GM19351 (cell line): ENCODE data around the gene ZNRD2.
A peak's percentile ranks its signal among the peaks of the same experiment; 100 is the strongest.

Source experiments
- ATAC-seq: cut with Tn5 transposase; IDR thresholded peaks from one replicate; pipeline ENCODE4 v1.9.1; 2021; ENCODE audit warnings: mild to moderate bottlenecking, moderate library complexity; ENCODE audit not compliant: unreplicated experiment

The ZNRD2 gene

DNA sequence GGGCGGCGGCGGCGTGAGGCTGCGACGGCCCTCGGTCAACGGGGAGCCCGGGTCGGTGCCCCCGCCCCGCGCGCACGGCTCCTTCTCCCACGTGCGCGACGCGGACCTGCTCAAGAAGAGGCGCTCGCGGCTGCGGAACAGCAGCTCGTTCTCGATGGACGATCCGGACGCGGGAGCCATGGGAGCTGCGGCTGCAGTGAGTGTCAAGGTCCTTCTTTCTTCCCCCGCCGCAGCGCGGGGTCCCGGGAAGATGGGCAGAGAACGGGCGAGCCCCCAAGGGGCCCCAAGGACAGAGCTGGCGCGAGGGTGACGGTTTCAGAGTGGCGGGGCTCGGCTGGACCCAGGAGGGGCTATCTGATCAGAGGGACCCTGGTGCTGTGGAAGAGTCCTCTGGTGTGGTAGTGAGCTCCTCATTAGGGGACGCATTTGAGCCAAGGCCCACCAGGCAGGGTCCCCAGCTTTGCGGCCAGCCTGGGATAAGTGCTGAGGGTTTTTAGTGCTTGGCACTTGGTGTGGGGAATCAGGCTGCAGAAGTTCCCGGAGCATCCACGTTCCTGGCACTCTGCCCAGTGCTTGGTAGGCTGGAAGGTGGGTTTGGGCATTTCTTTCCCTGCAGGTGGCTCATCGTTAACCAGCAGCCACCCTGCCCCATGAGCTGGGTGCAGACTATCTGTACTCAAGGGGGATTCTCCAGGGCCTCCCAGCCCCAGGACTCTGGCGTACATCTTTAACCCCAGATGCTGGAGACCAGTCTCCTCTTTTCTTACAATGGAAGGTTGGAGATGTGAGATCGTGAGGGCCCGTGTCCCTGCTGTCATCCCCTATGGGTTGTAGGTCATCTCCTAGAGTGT, 15.3 kb downstream of the ZNRD2 start:
- no peak for ATAC-seq

DNA sequence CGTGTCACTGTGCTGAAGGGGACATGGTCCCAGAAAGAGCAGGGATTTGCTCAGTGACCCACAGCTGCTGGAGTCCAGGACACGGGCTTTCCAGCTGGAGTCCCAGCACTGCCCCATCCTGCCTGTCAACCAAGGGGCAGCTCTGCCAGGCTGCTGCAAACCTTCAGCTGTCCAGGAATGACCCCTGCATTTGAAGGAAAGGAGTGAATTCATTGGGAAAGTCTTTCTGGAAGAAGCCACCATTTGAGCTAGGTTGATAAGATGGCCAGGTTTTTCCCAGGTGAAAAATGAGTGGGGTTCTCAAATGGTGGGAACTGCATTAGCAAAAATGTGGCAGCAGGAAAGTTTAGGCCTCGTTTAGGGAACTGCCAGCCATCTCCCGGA, 16.0 kb downstream of the ZNRD2 start:
- ATAC-seq, result no peak

DNA sequence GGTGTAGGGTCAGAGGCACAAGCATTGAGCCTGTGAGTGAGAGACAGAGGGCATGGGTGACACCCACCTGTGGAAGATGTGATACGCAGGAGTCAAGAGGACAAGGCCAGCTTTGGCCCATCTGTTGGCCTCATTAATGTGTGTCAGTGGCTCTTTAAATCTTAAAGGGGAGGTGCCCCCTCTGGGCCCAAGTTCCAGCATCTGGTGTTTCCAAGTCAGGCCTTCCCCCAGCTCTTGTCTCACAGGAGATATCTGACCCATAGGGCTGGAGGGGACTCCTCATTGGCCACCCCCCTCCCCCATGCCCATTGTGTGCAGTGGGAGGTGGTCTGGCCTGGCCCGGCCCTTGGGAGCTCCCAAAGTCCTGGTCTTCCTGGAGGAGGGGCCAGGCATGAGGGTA, 16.4 kb downstream of the ZNRD2 start:
- ATAC-seq, result no peak

DNA sequence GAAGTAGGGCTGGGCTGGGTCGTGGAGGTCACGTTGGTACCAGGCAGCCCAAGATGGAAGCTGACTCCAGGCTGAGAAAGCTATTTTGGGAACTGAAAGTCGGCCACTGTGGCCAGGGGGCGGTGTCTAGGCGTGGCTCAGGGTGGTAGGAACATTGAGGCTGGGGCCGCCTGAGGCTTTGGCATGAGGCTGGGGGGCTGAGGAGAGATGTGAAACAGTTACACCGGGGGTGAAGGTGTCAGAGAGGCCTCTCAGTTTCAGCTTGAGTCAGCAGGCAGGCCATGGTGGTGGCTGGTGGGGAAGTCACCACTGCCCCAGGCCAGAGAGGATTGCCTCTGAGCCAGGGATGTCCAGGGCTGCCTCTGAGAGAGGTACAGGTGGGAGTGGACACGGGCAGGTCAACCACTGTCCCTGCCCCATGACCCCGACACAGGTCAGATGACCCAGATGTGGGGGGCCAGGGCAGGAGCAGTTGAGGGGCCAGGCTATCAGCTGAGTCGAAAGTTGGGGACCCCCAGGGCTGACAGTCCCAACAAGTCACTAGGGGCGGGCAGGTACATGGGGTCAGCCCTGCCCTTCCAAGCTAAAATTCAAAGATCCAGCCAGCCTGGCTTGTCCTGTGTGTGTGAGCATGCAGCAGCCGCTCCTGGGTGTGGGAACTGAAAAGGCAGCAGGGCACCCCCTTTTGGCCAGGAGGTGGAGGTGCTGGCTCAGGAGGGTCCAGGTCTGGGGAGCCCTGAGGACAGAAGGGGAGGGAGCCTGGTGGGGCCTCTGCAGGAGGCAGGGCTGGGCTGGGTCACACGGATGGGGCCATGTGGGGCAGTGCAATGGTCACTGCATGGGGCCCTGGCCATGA, 18.1 kb downstream of the ZNRD2 start:
- ATAC-seq, result peak; percentile 81

DNA sequence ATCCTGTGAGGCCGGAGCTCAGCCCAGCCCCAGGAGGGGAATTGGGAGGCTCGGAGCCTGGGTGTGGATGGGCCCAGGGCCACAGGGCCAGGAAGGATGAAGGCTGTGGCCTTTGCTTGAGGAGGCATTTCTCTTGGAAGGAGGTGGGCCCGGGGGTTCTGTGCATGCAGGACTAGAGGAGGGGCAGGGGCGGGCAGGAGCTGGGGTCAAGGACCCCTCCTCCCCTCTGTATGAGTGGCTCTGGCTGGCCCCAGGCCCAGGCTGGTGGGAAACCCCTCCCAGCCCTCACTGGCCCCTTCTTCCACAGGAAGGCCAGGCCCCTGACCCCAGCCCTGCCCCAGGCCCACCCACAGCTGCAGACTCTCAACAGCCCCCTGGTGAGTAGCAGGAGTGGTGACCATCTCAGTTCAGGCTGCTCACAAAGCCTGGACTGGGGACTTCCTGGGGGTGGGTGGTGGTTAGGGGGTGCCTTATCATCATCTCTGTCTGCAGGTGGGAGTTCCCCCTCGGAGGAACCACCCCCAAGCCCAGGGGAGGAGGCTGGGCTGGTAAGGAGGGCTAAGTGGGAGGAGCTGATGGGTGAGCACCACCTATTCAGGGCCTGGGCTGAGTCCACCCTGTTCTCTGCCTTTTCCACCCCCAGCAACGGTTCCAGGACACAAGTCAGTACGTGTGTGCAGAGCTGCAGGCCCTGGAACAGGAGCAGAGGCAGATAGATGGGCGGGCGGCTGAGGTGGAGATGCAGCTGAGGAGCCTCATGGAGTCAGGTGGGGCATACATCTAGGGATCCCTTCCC, 19.4 kb downstream of the ZNRD2 start:
- no peak for ATAC-seq

DNA sequence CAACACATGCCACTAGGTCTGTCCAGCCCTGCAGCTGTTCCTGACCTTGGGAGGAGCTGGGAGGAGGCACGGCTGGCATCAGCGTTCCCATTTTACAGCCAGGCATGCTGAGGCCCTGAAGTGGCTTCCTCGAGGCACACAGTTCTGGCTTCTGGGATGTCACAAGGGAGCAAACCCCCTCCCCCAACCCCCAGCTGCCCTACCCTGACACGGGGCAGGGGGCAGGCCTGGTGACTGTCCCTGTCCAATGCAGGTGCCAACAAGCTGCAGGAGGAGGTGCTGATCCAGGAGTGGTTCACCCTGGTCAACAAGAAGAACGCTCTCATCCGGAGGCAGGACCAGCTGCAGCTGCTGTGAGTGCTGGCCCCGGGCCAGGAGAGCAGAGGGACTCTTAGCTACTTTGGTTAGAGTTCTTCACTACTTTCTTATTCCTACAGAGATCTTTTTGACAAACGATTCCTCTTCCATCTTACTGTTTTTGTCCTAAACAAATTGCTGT, 20.0 kb downstream of the ZNRD2 start:
- no peak for ATAC-seq

DNA sequence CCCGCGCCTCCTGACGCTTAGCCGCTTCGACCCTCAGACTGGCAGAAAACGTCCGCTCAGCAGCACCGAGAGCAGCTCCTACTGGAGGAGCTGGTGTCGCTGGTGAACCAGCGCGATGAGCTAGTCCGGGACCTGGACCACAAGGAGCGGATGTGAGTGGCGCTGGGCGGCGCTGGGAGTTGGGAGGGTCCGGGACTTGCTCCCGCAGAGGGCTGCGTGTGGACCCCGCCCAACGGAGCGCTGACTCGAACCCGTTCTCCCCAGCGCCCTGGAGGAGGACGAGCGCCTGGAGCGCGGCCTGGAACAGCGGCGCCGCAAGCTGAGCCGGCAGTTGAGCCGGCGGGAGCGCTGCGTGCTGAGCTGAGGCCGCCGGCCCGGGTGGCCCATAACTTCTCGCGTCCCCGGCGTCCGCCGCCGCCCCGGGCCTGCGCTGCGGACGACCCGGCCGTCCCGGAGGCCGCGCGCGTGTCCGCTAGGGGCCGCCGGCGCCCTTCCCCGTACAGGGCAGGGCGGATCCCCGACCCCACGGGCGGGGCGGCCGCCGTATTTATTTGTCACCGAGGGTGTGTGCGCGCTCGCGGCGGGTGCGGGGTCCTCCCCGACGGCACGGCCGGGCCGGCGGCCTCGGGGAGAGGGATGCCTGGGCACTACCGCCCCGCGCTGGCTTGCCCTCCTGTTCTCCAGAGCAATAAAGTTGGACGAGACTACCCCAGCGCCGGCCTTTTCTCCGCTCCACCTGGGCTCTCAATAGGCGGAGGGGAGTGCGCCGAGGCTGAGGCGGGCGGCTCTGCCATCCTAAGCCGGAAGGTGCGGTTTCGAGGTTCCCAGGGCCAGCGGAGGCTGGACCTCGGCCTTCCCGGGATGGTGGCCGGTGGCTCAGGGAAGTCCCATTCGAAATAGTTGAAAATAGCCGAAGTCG, 21.9 kb downstream of the ZNRD2 start:
- ATAC-seq, result no peak

DNA sequence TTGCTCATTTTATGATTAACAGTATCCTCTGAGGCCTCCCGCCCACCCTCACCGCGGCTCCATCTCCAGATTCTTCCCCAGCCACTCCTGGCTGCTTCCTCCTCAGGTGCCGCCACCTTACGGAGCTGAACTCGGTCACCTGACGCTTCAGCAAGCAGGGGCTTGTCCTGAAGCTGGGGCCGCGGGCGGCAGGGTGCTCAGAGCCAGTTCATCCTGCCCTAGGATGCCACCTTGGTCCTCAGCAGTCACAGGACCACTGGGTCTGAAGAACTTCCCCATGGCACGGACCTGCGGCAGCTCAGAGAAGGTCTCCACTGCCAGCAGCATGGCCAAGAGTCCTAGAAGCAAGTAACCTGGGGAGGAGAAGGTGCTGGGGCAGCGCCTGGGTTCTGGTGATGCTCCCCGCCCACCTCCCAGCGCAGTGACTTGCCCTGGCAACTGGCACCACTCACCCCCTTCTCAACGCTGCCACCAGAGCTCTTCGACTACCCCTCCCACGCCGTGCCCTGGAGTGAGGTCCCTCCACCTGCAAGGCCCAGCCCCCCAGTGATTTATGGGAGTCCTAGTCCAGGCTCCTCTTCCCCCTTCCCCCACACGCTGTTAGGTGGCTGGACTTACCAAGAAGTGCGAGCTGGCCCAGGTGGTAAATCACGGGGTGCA, 22.7 kb downstream of the ZNRD2 start:
- ATAC-seq, result no peak

DNA sequence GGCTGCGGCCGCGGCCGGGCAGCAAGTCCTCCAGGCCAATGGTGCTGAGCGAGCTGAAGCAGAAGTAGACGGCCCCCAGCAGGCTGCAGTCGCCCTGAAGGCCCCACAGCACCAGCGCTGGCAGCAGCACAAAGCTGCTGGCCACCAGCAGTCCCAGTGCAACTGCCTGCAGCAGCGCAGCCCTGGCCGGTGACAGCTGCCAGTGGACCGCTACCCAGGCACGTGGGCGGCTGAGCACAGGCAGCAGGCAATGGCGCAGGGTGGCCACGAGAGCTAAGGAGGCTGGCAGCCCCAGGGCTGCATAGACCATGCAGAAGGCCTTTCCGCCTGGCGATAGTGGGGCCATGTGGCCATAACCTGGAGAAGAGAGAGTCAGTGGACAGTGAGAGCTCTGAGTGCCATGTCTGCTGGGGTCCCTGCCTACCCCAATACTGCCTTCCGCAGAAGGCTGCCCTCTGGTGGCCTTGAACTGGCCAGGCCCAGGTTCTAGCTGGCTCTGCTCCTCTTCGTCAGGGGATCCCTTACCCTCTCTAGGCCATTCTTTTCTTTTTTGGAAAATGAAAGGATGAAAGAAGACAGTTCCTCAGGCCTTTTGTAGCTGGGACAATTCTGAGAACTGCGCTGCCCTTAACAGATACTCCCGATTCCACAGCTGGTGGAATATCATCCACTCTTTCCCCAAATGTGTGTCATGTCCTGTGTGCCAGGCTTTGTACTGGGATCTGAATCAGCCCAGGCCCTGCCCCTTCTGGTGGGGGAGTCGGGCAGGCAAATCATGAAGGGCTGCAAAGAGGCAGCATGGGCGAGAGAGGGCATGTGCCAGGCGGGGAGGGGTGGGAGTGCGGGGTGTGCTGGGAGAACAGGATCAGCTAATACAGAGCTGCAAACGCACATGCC, 23.5 kb downstream of the ZNRD2 start:
- no peak for ATAC-seq

DNA sequence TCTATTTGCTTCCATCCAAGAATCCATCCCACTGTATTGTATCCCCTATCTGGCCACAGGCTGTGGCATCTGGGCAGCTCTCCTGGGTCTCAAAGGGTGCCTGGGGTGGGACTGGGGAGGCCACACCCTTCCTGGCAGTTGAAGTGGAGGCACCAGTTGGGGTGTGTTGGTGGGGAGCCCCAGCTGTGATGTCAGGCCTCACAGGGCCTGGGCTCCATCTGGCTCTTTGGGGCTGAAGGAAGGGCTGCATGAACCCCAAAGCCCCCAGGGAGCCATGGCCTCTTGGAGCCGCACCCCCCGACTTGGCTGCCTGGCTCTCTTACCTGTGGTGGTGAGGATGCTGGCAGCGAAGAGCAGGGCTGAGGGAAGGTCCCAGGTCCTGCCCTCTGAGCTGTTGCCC, 24.9 kb downstream of the ZNRD2 start:
- no peak for ATAC-seq

DNA sequence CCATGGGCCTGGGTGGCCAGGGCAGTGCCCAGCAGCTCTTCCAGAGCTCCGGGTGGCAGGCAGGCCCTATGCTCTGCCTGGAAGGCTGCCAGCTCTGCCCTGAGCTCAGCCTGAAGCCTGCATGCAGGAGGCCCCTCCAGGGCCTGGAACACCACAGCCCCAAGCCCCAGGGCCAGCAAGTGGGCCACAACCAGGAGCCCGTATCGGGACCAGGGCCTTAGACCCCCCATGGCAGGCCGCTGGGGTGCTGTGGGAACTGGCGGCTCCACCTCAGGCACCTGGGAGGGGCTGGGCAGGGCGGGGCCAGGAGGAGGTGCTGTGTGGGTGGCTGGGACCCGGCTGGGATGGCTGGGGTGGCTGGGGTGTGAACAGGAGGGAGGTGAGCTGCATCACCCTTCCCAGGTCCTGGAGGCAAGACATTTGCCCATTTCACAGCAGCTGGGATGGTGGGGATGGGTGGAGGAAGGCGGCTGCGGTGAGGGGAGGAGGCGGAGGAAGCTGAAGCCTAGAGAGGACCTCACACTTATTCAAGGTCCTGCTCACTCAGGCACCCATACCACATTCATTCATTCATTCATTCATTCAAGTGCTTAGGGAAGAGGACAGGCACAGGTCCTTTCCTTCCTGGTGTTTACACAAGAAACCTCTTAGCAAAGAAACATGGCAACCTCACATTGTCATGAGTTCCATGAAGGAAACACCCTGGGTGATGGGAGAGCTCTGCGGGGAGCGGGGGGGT, 25.4 kb downstream of the ZNRD2 start, which contains the start of gene KCNK7:
Gene KCNK7, minus strand, starts transcription at position 258 of the 739 bp plus-strand sequence. Its CDS starts 28 bp downstream, at position 230.
- no peak for ATAC-seq

DNA sequence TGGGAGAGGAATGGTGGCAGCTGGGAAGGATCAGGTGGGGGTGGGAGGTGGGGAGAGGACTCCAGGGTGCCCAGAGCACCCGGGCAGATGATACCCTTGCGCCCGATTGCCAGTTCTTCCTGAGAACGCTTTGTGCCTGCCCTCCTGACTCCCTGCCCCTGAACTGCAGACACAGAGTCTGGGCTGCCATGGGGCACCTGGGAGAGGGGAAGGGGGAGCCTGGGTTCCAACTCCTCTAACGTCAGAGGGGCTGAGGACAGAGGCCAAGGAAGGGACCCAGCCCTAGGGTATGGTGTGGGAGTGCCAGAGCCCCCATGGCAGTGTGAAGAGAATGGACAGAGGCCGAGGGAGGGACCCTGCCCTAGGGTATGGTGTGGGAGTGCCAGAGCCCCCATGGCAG, 26.2 kb downstream of the ZNRD2 start:
- ATAC-seq, result no peak

DNA sequence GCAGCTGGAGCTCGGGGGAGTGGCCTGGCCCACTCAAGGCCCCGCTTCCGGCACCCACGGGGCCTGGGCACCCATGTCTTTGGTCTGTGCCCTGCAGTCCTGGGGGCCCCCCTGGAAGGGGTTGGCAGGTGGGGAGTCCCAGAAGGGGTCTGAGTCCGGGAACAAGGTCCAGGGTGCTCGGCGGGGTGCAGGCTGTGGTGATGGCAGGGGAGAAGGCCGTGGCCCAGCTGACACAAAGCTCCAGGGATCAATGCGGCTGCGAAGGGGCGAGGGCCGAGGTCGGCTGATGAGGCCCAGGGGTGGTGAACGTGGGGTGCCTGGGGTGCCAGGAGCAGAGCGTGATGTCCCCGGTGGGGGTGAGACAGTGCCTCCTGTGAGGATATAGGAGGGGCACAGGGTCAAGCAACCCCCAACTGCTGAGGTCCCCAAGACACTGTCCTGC, 28.0 kb downstream of the ZNRD2 start:
- ATAC-seq, result no peak

DNA sequence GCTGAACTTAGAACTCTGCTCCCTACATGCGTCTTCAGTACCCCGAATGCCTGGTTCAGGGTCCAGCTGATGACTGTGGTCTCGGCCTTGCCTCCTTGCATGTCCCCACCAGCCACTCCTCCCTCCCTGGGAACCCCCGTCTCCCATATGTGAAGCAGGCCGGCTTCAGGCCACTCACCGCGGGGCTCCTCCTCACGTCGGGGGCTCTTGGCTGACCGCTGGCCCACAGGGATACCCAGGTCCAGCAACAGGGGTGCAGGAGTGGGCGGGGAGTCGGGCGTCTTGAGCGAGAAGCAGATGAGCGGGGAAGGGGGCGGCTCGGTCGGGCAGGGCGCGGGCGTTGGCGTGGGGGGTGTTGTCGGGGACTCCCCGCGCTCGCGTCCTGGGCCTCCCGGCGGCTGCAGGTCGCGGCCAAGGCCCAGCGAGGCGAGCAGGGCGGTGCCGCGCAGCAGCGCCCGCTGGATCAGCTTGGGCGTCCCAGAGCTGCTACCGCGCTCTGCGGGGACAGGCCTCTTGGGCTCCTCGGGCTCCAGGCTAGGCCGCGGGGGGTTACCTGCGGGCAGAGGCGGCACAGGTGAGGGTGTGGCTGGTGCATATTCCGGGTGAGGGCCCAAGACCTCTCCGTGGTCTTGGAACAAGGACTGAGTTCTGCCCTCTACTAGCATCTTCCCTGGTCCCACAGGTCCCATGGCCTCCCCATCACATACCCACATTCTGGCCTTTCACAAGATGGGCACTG, 29.1 kb downstream of the ZNRD2 start:
- no peak for ATAC-seq

DNA sequence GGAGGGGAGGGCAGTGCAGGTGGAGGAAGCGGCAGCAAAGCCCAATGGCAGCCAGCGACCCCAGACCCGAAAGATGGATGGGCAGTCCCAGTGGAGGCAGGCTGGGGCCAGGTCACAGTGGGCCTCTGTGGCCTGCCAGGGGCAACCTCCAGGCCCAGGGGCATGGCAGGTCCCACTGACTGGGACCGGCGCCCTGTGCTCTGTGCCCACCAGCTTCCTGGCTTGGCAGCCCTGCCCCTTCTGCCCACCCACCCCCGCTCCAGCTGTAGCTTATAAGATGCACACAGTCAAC, 29.6 kb downstream of the ZNRD2 start:
- no peak for ATAC-seq

DNA sequence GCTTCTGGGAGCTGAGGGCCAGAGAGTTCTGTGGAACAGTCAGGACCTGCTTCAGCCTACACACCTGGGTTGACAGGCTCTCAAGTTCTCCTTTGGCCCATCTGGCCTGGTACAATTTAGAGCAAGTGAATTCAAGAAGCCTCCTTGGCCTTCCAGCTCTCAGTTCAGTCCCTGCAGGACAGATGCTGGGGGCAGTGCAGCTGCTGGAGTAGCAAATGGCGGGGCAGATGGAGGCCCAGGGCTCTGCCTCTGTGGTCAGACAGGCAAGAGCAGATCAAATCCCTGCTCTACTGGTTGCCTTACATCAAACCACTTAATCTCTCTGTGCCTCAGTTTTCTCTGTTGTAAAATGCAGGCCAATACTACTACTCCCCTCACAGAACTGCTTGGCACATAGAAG, 34.0 kb downstream of the ZNRD2 start:
- ATAC-seq, result no peak
